UCSD-AML1 (cell line): ENCODE data around the gene CALML5.

Experiments
- DNase-seq: peaks from one replicate; lab custom pipeline; 2025; ENCODE audit not compliant: unreplicated experiment; lab: John Stamatoyannopoulos, UW

The CALML5 gene

GRCh38 chr10:5534051-5534821 lies 34.9 kb upstream of the CALML5 start:
- DNase-seq: no peak

GRCh38 chr10:5533098-5533731 lies 33.8 kb upstream of the CALML5 start:
- DNase-seq: no peak

- no peak for DNase-seq
Observed at GRCh38 chr10:5532618-5533097, 33.3 kb upstream of the CALML5 start.

- no peak for DNase-seq
Observed at GRCh38 chr10:5532307-5532605, 32.9 kb upstream of the CALML5 start.

GRCh38 chr10:5531558-5532306 lies 32.4 kb upstream of the CALML5 start:
- DNase-seq: no peak

GRCh38 chr10:5530846-5531557 lies 31.6 kb upstream of the CALML5 start:
- no peak for DNase-seq

- no peak for DNase-seq
Observed at GRCh38 chr10:5530412-5530806, 31.0 kb upstream of the CALML5 start.

GRCh38 chr10:5529702-5530411 lies 30.5 kb upstream of the CALML5 start:
- DNase-seq: no peak

- DNase-seq: no peak
Observed at GRCh38 chr10:5528989-5529701, 29.8 kb upstream of the CALML5 start.

- no peak for DNase-seq
Observed at GRCh38 chr10:5527332-5528200, 28.2 kb upstream of the CALML5 start.

GRCh38 chr10:5526691-5527331 lies 27.4 kb upstream of the CALML5 start:
- DNase-seq: no peak

- no peak for DNase-seq
Observed at GRCh38 chr10:5525561-5526341, 26.4 kb upstream of the CALML5 start.

- no peak for DNase-seq
Observed at GRCh38 chr10:5524641-5525560, 25.5 kb upstream of the CALML5 start, which contains the start of gene CALML3. Gene CALML3 (plus strand): TSS chr10:5524961. CDS start chr10:5525086, 125 bp downstream.

GRCh38 chr10:5523796-5524574 lies 24.6 kb upstream of the CALML5 start:
- DNase-seq: no peak

- no peak for DNase-seq
Observed at GRCh38 chr10:5522913-5523560, 23.7 kb upstream of the CALML5 start.
